IPS-NIHi11 (cell line): ENCODE data around the gene PIP4K2C.
"Not testable (repeated sequence)": the region's sequence is repeated elsewhere in the genome, so short reads cannot be mapped to it uniquely, and the experiment has no call there.

ENCODE experiments used
- DNase-seq: peaks from one replicate; pipeline ENCODE4 v3.0.0; 2012; ENCODE audit warnings: mixed read lengths, low spot score

The PIP4K2C gene

GRCh38 chr12:57560516-57560915, 30.5 kb upstream of the PIP4K2C start:
- no peak for DNase-seq

GRCh38 chr12:57561117-57561516, 29.9 kb upstream of the PIP4K2C start:
- not testable (repeated sequence) for DNase-seq

GRCh38 chr12:57563358-57563757, 27.6 kb upstream of the PIP4K2C start:
- no peak for DNase-seq

DNA sequence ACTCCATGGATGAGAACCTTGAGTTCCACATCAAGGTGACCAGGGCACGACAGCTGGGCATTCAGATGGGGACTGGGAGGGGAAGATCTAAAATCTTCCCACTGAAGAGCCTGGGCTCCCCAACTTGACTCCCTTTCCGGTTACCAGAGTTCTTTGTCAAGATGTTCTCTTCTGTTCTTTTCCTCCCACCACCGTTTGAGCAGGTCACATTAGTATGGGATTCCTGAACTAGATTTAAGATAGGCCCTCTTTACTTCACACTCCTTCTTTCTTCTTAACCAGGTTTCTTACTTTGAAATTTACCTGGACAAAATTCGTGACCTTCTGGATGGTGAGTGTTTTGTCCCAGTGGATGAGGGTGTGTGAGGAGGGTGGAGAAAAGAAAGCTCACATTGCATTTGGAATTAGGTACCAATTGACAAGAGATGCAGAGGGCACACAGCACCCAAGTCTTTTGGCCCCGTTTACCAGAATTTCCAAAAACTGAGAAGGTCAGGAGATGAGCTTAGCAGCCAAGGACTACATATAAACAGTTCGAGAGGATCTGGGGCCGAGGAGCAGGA, 26.7 kb upstream of the PIP4K2C start:
- DNase-seq, result no peak

DNA sequence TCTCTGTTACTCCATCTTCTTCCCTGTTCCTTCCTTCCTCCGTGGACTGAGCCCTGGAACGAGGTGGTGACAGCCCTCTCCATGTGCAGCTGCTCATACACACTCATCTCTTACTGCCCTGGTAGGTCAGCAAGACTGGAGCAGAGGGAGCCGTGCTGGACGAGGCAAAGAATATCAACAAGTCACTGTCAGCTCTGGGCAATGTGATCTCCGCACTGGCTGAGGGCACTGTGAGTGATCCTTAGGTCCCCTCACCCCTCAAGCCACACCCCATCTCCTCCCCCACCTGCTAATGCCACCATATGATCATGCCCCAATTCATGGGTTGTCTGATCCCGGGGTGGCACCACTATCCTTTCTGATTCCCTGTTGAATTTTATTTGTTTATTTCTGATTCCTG, 22.2 kb upstream of the PIP4K2C start:
- DNase-seq, result no peak

DNA sequence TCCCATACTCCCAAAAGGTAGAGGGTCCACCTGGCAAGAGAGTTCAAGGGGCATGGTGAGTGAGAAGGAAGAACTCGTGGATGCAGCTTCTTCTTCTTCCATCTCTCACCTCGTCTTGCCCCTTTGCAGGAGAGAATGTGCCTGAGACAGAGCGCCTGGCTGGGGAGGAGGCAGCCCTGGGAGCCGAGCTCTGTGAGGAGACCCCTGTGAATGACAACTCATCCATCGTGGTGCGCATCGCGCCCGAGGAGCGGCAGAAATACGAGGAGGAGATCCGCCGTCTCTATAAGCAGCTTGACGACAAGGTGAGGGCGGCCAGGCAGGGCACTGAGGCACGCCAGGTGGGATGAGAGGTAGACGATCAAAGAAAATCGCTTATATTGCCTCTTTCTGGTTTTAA, 21.1 kb upstream of the PIP4K2C start:
- DNase-seq, result no peak

- DNase-seq, result not testable (repeated sequence)
Measured at GRCh38 chr12:57570438-57570837, 20.6 kb upstream of the PIP4K2C start.

DNA sequence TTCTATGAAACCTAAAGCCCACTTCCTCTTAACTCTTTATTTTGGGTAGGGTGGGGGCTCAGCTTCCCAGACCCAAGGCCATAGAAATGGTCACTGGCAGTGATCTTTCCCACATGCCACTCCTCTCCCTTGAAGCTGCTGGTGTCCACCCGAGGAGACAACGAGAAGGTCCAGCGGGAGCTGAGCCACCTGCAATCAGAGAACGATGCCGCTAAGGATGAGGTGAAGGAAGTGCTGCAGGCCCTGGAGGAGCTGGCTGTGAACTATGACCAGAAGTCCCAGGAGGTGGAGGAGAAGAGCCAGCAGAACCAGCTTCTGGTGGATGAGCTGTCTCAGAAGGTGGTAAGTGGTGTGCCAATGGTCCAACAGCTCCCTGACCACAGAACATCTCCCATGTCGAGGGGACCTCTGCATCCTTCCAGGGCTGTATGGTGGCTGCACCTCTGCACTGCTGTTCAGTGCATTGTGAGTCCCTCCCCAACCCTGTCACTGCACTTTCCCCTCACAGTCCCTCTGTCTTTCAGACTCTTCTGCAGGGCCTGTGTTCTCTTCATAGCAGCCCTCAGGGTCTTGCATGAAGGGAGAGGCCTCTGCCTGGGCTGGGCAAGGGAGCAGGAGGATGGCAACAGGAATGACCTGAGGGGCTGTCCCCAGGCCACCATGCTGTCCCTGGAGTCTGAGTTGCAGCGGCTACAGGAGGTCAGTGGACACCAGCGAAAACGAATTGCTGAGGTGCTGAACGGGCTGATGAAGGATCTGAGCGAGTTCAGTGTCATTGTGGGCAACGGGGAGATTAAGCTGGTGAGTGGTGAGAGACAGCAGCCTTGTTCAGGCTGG, 18.8 kb upstream of the PIP4K2C start:
- DNase-seq, result no peak

GRCh38 chr12:57574795-57575194, 16.2 kb upstream of the PIP4K2C start:
- no peak for DNase-seq

- no peak for DNase-seq
Measured at GRCh38 chr12:57575771-57576612, 15.0 kb upstream of the PIP4K2C start.

DNA sequence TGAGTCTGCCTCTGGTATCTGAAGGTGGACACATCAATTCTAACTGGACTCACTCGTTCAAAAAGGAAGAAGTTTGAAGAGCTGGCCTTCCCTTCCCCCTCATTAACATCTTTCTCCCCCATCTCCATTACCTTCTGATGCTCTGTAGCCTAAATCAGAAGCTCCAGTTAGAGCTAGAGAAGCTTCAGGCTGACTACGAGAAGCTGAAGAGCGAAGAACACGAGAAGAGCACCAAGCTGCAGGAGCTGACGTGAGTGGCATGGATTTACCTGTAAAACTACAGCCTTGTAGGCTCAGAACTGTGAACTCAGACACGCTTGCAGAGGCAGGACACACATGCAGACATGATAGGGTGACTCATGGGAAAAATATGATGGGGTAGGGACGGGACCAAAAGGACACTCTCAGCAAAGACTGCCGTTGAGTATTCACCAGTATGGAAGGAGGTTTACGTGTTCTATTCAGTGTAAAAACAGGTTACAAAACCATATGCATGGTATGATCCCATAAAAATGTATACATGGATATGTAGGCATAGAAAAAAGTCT, 14.3 kb upstream of the PIP4K2C start:
- DNase-seq, result no peak

GRCh38 chr12:57577981-57578758, 12.8 kb upstream of the PIP4K2C start:
- no peak for DNase-seq

DNA sequence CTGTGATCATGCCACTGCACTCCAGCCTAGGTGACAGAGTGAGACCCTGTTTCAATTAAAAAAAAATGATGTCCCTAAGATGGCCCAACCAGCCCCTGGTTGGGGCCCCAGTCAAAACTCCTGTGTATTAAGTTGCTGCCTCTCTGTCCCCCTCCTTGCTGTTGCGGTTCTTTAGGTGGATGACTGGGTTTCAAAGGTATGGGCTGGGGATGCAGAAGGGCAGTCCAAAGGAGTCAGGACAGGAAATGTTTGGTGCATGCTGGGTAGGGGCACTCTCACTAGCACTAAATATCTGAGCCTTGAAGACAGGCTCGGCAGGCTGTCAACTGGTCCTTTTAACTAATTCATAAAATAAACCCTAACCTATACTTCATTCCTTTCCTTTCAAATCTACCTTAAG, 12.0 kb upstream of the PIP4K2C start:
- DNase-seq, result no peak

DNA sequence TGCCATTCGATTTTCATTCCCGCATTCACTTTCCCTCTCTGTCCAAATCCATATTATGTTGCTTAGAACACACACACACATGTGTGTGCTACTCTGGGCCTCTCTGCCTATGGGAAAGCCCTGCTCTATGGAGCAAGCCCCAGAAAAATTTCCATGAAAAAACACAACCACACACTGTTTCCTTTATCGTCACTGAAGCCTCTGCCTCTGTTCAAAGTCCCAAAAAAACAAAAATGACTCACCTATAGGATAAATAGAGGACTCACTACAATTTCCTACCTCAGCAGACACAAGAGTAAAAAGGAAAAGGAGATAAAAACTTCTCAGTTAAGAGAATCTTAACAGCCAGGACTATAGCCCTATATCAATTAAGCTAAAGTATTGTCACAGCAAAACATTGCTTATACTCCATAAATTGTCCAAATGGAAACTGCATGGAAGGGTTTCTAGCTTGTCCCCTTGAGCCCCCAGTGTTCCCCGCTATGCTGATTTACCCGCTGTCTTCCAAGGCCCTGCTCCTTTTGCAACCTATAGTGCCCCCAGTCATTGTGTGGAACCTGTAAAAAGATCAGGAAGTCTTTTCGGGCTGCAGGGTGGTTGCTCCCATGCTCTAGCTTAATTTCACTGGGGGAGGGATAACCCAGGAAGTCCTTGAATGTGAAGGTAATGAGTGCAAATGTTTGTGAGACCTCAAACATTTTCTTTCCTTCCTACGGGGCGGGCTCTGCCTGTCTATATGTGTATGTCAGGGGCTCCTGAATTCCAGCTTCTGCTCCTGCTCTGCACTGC, 11.1 kb upstream of the PIP4K2C start:
- no peak for DNase-seq

DNA sequence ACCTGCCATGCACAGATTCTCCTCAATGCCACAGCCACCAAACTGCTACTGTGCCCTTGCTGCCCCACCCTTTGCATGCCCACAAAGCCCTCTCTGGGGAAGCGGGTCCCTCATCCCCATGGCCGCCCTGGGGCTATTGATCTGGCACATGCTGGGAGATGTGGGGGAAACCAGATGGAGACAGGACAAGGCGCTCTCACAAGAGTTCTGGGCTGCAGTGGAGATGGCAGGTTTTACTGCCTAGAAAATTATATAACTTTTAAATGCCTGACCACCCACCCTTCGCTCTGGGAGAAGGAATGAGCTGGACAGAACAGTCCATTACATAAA, 10.6 kb upstream of the PIP4K2C start:
- DNase-seq, result no peak

- DNase-seq, result no peak
Measured at GRCh38 chr12:57581802-57582201, 9.2 kb upstream of the PIP4K2C start.

DNA sequence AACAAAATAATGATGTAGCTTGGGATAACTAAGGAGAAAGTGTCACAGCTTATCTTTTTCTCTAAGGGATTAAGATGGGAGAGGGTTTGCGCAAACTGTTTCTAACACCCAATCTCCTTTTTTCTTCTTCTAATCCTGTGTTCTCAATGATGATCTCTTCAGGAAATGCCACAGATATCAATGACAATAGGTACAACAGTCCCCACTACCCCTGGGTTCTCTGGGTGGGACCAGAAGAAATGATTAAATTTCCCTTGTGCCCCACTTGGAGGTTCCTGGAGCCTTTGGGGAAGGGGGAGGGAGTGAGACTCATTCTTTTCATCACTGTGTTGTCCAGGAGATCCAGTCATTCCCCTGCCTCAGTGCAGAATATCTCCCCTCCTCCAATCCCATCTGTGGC, 8.6 kb upstream of the PIP4K2C start:
- DNase-seq, result no peak

DNA sequence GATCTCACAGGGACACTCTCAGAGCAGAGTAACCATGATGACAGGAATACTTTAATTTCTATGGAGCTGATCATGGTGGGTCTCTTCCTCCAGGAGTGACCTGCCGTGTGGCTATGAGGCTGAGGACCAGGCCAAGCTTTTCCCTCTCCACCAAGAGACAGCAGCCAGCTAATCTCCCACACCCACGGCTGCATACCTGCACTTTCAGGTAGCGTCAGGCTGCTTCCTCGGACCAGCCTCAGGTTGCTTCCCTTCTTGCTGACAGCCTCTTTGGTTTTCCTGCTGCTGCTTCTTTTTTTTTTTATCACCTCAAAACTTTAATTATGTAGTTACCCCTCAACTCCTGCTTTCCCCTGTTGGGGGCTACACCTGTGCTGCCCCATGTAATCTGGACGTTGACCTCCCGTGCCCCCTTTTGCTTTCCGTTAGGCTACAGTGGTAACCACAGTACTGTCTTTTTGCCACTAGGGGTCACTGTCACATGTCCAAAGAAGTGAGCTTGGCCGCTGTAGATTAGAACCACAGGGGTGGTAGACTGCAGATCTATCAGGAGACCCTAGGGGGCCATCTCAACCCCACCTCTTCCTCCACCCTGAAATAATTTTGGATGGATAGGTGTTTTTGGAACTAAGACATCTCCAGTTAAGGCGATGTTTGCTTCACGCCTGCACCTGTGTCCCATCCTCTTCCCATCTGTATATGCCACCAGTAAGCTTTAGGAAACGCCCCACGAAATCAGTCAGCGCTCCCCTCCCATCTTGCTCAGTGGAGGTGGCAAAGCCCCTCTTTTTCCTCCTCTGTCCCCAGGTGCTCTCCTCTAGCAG, 7.8 kb upstream of the PIP4K2C start:
- peak; percentile 94 for DNase-seq

- DNase-seq, result no peak
Measured at GRCh38 chr12:57584050-57584449, 6.9 kb upstream of the PIP4K2C start.

DNA sequence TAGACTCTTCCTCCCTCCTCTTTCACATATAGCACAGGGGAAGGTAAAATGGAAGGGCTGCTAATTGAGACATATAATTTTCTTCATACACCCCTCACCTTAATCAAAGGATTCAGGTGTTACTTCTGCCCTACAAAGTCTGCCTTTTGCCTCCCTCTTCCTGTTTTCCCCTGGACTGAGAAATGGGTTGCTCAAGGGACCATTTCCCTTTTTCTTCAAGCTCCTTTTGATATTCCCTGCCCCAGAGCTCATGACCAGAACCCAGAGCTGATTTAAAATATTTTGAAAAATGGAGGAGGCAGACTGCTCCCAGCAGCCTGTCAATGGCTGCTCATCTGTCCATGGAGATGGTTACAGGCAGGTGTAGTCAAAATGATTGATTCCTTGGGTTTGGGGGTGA, 6.3 kb upstream of the PIP4K2C start:
- DNase-seq, result no peak
